Bladder microvascular endothelial cell (primary cell): ENCODE measurements around the gene CDC42EP2. TPM values are rescaled to one million over a fixed set of nuclear protein-coding genes. Genes with fewer than 3 reads are reported as not detected.

Experiments
- total RNA-seq: library from RNA; depleted of rRNA; stranded (reverse); fragments of >200 nt; gene quantifications from 2 replicates; pipeline ENCODE4 v1.2.3, GENCODE V29; 2014

CDC42EP2 gene
- 7.1 and 8.7 TPM in 2 replicates for total RNA-seq

GRCh38 chr11:65314501-65315203, at the start of gene CDC42EP2:
TSS of gene CDC42EP2 (plus strand) at chr11:65314866. CDS start at chr11:65320899, 6,033 bp downstream.

GRCh38 chr11:65354265-65355012, 39.8 kb downstream of the CDC42EP2 start, which contains the start of gene TIGD3:
TSS of gene TIGD3 (plus strand) at chr11:65354751. CDS start at chr11:65355809, 1,058 bp downstream.

Other genes with a start within 250 kb of the CDC42EP2 start
- 8.1 and 8.6 TPM in 2 replicates for gene CDCA5, start 230.8 kb upstream of the CDC42EP2 start, total RNA-seq
- 23.0 and 30.5 TPM in 2 replicates for gene ZFPL1, start 230.6 kb upstream of the CDC42EP2 start, total RNA-seq
- 199 and 268 TPM in 2 replicates for gene VPS51, start 218.7 kb upstream of the CDC42EP2 start, total RNA-seq
- 8.7 and 16.1 TPM in 2 replicates for gene TM7SF2, start 203.0 kb upstream of the CDC42EP2 start, total RNA-seq
- gene ZNHIT2, start 197.2 kb upstream of the CDC42EP2 start, total RNA-seq = 3.6 and 5.5 TPM in 2 replicates
- gene FAU, start 192.7 kb upstream of the CDC42EP2 start, total RNA-seq = 268 and 409 TPM in 2 replicates
- gene MRPL49, start 192.5 kb upstream of the CDC42EP2 start, total RNA-seq = 34.5 and 50.3 TPM in 2 replicates
- 7.3 and 32.0 TPM in 2 replicates for gene SYVN1, start 180.3 kb upstream of the CDC42EP2 start, total RNA-seq
- not detected in 2 replicates for gene SPDYC, start 144.6 kb upstream of the CDC42EP2 start, total RNA-seq
- gene CAPN1, start 132.9 kb upstream of the CDC42EP2 start, total RNA-seq = 86.8 and 101 TPM in 2 replicates
- 6.2 and 7.7 TPM in 2 replicates for gene POLA2, start 52.9 kb upstream of the CDC42EP2 start, total RNA-seq
- 22.0 and 32.5 TPM in 2 replicates for gene DPF2, start 19.0 kb downstream of the CDC42EP2 start, total RNA-seq
- gene TIGD3, start 39.9 kb downstream of the CDC42EP2 start, total RNA-seq = under 0.01 and 0.13 TPM in 2 replicates
- gene SLC25A45, start 67.8 kb downstream of the CDC42EP2 start, total RNA-seq = 0.81 and 2.8 TPM in 2 replicates
- 53.9 and 70.9 TPM in 2 replicates for gene FRMD8, start 71.8 kb downstream of the CDC42EP2 start, total RNA-seq
- 59.3 and 170 TPM in 2 replicates for gene NEAT1, start 107.9 kb downstream of the CDC42EP2 start, total RNA-seq
- gene MALAT1, start 184.2 kb downstream of the CDC42EP2 start, total RNA-seq = 3,635 and 7,050 TPM in 2 replicates
- 49.2 and 56.6 TPM in 2 replicates for gene SCYL1, start 210.2 kb downstream of the CDC42EP2 start, total RNA-seq
- 17.5 and 79.4 TPM in 2 replicates for gene LTBP3, start 243.5 kb downstream of the CDC42EP2 start, total RNA-seq